Measurements from ENCODE around the gene MAS1.
"Not testable (repeated sequence)": the region's sequence is repeated elsewhere in the genome, so short reads cannot be mapped to it uniquely, and the experiment has no call there.

The MAS1 gene

DNA sequence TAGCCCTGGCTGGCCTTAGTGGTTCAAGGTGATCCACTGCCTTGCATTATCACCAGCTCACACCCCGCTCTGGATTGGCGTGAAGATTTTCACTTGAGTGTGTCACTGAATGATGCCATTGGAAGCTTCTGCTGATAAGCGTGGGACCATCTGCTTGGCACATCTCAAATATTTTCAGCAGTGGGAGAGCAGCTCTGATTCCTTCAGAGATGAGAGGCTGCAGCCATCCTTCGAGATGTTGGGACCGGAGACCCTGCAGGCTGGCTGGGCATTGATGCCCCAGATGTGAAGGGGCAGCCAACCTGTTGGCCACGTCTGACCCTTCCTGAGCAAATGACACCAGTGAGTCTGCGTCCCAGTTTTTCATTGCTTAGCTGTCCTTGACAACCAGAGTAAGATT is at the start of gene MAS1:
TSS of gene MAS1 (plus strand) at position 197 of the 400 bp plus-strand sequence. CDS start 15,968 bp downstream, outside the sequence.
- Histone ChIP-seq H3K4me1 (peaks cover 0 to 13% (median 0%) of the 10 kb centered on the region in 4 donors), H3K4me3 (no peak within 1 kb of the TSS), H3K9me3 (no peaks in the 10 kb centered on the region), H3K36me3 (no peaks in the 10 kb centered on the region), H3K27me3 (peaks cover 0 to 6% of the 10 kb centered on the region in 2 donors), H3K27ac (no peak within 1 kb of the TSS)
- intact Hi-C loops (cut with DNase I; ENCODE audit: low total_unique reads): no loop called here
- DNase-seq: no peak
- TF ChIP-seq, protein P1, sequence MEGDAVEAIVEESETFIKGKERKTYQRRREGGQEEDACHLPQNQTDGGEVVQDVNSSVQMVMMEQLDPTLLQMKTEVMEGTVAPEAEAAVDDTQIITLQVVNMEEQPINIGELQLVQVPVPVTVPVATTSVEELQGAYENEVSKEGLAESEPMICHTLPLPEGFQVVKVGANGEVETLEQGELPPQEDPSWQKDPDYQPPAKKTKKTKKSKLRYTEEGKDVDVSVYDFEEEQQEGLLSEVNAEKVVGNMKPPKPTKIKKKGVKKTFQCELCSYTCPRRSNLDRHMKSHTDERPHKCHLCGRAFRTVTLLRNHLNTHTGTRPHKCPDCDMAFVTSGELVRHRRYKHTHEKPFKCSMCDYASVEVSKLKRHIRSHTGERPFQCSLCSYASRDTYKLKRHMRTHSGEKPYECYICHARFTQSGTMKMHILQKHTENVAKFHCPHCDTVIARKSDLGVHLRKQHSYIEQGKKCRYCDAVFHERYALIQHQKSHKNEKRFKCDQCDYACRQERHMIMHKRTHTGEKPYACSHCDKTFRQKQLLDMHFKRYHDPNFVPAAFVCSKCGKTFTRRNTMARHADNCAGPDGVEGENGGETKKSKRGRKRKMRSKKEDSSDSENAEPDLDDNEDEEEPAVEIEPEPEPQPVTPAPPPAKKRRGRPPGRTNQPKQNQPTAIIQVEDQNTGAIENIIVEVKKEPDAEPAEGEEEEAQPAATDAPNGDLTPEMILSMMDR (IDR thresholded peaks at IDR 0.05): no peak

DNA sequence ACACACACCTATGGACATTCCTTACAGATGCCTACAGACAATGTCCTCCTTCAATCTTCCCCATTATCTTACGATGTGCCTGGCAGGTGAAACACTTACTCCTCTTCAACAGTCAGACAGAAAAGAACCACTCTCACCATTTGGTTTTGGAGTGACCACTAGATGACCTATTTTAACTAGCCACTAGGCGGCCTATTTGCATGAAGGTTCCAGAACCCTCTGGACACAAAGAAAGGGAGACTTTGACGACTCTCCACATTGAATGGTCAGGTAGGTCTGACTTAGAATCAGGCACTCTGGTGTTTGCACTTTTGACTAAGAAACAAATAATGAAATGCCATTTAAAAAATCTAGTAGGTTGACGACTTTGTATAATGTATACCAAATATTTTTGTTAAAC is 48.8 kb upstream of the MAS1 start:
- Histone ChIP-seq H3K36me3 (no peaks in the 10 kb centered on the region), H3K4me3 (no peak overlapping the region), H3K27me3 (no peaks in the 10 kb centered on the region), H3K4me1 (peaks cover 0 to 2% (median 0%) of the 10 kb centered on the region in 4 donors), H3K9me3 (no peaks in the 10 kb centered on the region), H3K27ac (no peak overlapping the region)
- TF ChIP-seq, protein P1 (IDR thresholded peaks at IDR 0.05): peak in 1 of 2 experiments; percentile 12
- DNase-seq: no peak
- intact Hi-C loops (cut with DNase I; ENCODE audit: low total_unique reads): no loop called here

- Histone ChIP-seq H3K4me3 (no peak overlapping the region), H3K9me3 (no peaks in the 10 kb centered on the region), H3K27ac (no peak overlapping the region), H3K27me3 (no peaks in the 10 kb centered on the region), H3K36me3 (no peaks in the 10 kb centered on the region), H3K4me1 (no peaks in the 10 kb centered on the region)
- peak in 1 of 2 donors; percentile 56 for DNase-seq
- TF ChIP-seq, protein P1 (IDR thresholded peaks at IDR 0.05): no peak
- intact Hi-C loops (cut with DNase I; ENCODE audit: low total_unique reads): loop anchor here (5.0 kb wide), 1 partner anchor 48 kb away; no protein-coding TSS in a partner anchor
Observed at GRCh38 chr6:159844737-159845645, 45.8 kb upstream of the MAS1 start.

DNA sequence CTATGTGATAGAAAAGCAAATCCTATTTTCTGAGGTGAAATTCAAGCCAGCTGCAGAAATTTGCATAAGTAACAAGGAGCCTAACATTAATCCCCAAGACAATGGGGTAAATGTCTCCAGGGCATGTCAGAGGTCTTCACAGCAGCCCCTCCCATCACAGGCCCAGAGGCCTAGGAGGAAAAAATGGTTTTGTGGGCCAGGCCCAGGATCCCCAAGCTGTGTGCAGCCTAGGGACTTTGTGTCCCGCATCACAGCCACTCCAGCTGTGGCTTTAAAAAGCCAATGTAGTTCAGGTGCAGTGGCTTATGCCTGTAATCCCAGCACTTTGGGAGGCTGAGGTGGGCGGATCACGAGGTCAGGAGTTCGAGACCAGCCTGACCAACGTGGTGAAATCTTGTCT is 42.2 kb upstream of the MAS1 start:
- intact Hi-C loops (cut with DNase I; ENCODE audit: low total_unique reads): loop anchor here (5.0 kb wide), 1 partner anchor 51 kb away; no protein-coding TSS in a partner anchor
- H3K27ac ChIP-seq, H3K9me3 ChIP-seq, H3K4me3 ChIP-seq, H3K36me3 ChIP-seq, H3K27me3 ChIP-seq: not testable (repeated sequence)
- peak in 1 of 2 donors; percentile 10 for DNase-seq
- H3K4me1 ChIP-seq: peaks cover 0 to 23% (median 10%) of the 10 kb centered on the region in 4 donors

GRCh38 chr6:159849851-159850250 is 40.9 kb upstream of the MAS1 start:
- H3K36me3 ChIP-seq, H3K27me3 ChIP-seq, DNase-seq, H3K4me3 ChIP-seq, H3K27ac ChIP-seq, H3K9me3 ChIP-seq: not testable (repeated sequence)
- intact Hi-C loops (cut with DNase I; ENCODE audit: low total_unique reads): loop anchor here (5.0 kb wide), 2 partner anchors 53 to 158 kb away; partner anchors contain the start of gene SOD2
- peaks cover 0 to 36% (median 14%) of the 10 kb centered on the region in 4 donors for H3K4me1 ChIP-seq

DNA sequence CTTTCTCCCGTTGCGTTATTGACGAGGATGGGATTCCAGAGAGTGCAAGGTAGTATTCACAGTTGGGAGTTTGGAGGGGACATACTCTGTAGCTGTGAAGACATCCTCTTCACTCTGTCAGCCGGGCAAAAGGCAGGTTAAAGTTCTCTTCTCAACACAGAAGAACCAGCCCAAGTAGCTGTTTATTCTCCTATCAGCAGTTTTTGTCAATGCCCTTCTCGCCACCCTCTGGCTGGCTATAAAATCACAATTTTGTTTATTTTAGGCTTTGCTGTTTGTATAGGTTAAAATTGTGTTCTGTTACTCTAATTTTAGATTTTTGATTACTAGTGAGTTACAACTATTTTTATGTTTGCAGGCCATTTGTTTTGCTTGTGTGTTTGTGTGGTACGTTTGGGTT is 37.9 kb upstream of the MAS1 start:
- H3K36me3 ChIP-seq: no peaks in the 10 kb centered on the region
- H3K4me3 ChIP-seq: no peak overlapping the region
- no peaks in the 10 kb centered on the region for H3K9me3 ChIP-seq
- intact Hi-C loops (cut with DNase I; ENCODE audit: low total_unique reads): loop anchor here (5.0 kb wide), 1 partner anchor 161 kb away; the partner anchor contains the start of gene SOD2
- DNase-seq: no peak
- peak overlapping the region; percentile 13 to 54 for H3K27ac ChIP-seq
- H3K4me1 ChIP-seq: peaks cover 0 to 37% (median 14%) of the 10 kb centered on the region in 4 donors
- H3K27me3 ChIP-seq: no peaks in the 10 kb centered on the region
- TF ChIP-seq, protein P1 (IDR thresholded peaks at IDR 0.05): peak in 1 of 2 experiments; percentile 4

Measured in tibial artery (tissue), 4 donors.